Measurements from ENCODE around the gene RMDN3.

Gene RMDN3

GRCh38 chr15:40773496-40773895 lies 18.4 kb upstream of the RMDN3 start:
- in situ Hi-C loops (cut with MboI; ENCODE audit: low sequenced_read_pairs), result no loop called here

- in situ Hi-C loops (cut with MboI; ENCODE audit: low sequenced_read_pairs), result no loop called here
Observed at GRCh38 chr15:40772014-40772413, 17.0 kb upstream of the RMDN3 start.

GRCh38 chr15:40771242-40771641 lies 16.2 kb upstream of the RMDN3 start:
- in situ Hi-C loops (cut with MboI; ENCODE audit: low sequenced_read_pairs), result no loop called here

GRCh38 chr15:40770147-40770721 lies 15.2 kb upstream of the RMDN3 start:
- in situ Hi-C loops (cut with MboI; ENCODE audit: low sequenced_read_pairs), result no loop called here

GRCh38 chr15:40769274-40770146 lies 14.5 kb upstream of the RMDN3 start, which contains the start of gene C15orf62:
Gene C15orf62 (plus strand): TSS chr15:40769980. CDS start chr15:40770496, 516 bp downstream.
- in situ Hi-C loops (cut with MboI; ENCODE audit: low sequenced_read_pairs), result no loop called here

- in situ Hi-C loops (cut with MboI; ENCODE audit: low sequenced_read_pairs), result no loop called here
Observed at GRCh38 chr15:40768521-40769273, 13.6 kb upstream of the RMDN3 start.

GRCh38 chr15:40767838-40768500 lies 12.9 kb upstream of the RMDN3 start:
- in situ Hi-C loops (cut with MboI; ENCODE audit: low sequenced_read_pairs), result no loop called here

GRCh38 chr15:40766906-40767837 lies 12.1 kb upstream of the RMDN3 start:
- in situ Hi-C loops (cut with MboI; ENCODE audit: low sequenced_read_pairs), result no loop called here

GRCh38 chr15:40766194-40766815 lies 11.3 kb upstream of the RMDN3 start:
- in situ Hi-C loops (cut with MboI; ENCODE audit: low sequenced_read_pairs), result no loop called here

GRCh38 chr15:40764629-40765103 lies 9.6 kb upstream of the RMDN3 start:
- in situ Hi-C loops (cut with MboI; ENCODE audit: low sequenced_read_pairs), result no loop called here

- in situ Hi-C loops (cut with MboI; ENCODE audit: low sequenced_read_pairs), result no loop called here
Observed at GRCh38 chr15:40763801-40764628, 9.0 kb upstream of the RMDN3 start, which contains the start of gene GCHFR. Gene GCHFR (plus strand): TSS chr15:40764068. CDS start chr15:40764181, 113 bp downstream.

- in situ Hi-C loops (cut with MboI; ENCODE audit: low sequenced_read_pairs), result no loop called here
Observed at GRCh38 chr15:40762919-40763800, 8.1 kb upstream of the RMDN3 start.

- in situ Hi-C loops (cut with MboI; ENCODE audit: low sequenced_read_pairs), result no loop called here
Observed at GRCh38 chr15:40759961-40760360, 4.9 kb upstream of the RMDN3 start.

GRCh38 chr15:40756938-40757337 lies 1.9 kb upstream of the RMDN3 start:
- in situ Hi-C loops (cut with MboI; ENCODE audit: low sequenced_read_pairs), result no loop called here

GRCh38 chr15:40755812-40756208 lies 756 bp upstream of the RMDN3 start:
- in situ Hi-C loops (cut with MboI; ENCODE audit: low sequenced_read_pairs), result no loop called here

GRCh38 chr15:40754574-40754882 lies 526 bp downstream of the RMDN3 start:
- in situ Hi-C loops (cut with MboI; ENCODE audit: low sequenced_read_pairs), result no loop called here

GRCh38 chr15:40751745-40752144 lies 3.3 kb downstream of the RMDN3 start:
- in situ Hi-C loops (cut with MboI; ENCODE audit: low sequenced_read_pairs), result no loop called here

GRCh38 chr15:40750885-40751284 lies 4.2 kb downstream of the RMDN3 start:
- in situ Hi-C loops (cut with MboI; ENCODE audit: low sequenced_read_pairs), result no loop called here

Data from HL-60/S4 treated with phorbol 12-myristate 13-acetate at 8.2 ng/mL for 4 days and 3 days (cell line).